Kidney tubule cell (primary cell): ENCODE results near the gene BMAL1.

Source experiments
- DNase-seq: peaks from one replicate; pipeline ENCODE4 v3.0.0-alpha.2; 2018; ENCODE audit warnings: low spot score

The BMAL1 gene

DNA sequence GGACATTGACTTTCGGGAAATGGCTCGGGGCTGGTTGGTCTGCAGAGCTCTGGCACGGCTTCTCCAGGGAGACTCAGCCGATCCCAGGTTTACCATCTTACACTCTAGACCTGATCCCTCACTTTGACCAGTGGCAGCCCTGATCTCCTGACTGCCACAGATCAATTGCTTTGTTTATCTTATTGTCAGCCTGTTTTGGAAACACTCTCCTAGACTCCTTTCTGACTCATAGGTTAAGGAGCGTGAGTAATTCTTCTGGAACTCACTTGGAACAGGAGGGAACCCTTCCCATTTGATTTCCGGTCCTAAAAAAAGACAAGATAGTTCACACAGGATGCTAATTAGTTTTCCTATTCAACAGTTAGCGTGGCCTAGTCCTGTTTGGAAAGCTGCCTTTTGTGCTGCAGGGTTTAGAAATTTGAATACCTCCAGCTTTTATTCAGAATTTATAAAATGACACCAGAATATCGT, 16.0 kb upstream of the BMAL1 start:
- DNase-seq, result peak; percentile 95

DNA sequence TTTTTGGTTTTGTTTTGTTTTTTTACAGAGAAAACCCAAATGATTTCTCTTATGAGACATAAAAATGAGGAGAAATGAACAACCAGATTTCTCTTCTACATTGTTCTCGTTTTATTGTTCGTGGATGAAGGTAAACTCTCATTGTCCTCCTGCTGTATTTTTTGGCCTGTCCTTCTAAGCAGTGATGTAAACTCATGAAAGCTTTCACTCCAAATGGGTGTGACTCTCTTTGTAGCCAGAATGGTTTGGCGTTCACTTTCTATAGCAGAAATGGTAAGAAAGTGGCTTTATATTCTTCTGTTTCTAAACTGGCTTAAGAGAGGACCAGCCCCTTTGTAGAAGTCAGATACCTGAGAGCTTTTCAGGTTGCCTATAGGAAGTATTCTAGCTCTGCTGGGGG, 15.5 kb upstream of the BMAL1 start:
- DNase-seq, result no peak

DNA sequence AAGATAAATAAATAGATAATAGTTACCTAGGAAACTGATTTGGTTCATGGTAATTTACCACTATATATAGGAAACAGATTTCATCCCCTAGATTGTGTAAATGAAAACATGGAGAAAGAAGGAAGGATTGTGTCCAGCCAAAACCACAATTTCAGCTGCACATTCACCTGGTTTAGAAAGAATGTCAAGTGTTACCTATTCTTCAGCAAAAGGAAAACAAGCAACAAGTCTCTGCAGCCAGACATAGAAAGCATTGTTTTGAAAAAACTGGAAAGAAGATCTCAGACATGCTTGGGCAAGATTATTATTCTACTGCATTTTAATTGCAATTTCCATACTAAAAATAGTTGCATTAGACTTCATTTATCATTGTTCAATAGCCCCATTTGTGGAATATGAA, 8.8 kb upstream of the BMAL1 start:
- no peak for DNase-seq

DNA sequence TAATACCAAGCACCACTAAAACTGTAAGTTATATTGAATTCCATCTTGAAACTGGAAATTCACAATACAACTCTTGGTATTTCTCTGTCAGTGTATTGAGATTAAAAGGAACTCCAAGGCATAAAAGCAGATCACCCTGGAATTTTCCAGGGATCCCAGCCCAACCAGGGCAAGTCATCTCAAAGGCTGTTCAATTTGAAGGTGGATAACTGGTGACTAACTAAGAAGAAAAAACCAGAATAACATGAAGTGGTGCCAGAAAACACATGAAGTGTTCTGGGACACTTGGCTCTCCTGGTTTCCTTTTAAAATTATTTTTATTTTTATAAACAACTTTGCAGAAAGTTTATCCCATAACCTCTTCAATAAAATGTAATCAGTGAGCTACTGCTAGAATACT, 7.8 kb upstream of the BMAL1 start:
- peak; percentile 20 for DNase-seq

DNA sequence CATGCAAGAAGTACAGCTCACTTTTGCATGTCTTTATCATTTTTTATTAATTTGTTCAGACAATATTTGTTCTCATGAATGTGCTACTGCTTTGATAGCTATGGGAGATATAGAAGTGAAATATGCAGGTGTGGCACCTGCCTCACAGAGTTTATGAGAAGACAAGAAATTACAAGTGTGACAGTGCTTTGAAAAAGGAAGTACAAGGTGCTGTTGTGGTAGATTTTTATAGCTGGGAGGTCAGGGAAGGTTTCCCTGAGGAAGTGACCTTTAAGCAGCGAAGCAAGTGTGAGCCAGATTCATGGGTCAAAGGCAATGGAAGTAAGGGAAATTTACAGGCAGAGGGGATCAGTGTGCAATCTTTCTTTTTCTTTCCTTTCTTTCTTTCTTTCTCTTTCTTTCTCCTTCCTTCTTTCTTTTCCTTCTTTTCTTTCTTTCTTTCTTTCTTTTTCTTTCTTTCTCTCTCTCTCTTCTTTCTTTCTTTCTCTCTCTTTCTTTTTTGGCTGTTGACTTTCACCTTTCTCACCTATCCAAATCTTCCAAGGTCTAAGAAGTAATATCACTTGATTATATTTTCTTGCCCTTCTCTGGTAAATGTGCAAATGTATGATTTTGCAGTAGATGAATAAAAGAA, 6.4 kb upstream of the BMAL1 start:
- no peak for DNase-seq

DNA sequence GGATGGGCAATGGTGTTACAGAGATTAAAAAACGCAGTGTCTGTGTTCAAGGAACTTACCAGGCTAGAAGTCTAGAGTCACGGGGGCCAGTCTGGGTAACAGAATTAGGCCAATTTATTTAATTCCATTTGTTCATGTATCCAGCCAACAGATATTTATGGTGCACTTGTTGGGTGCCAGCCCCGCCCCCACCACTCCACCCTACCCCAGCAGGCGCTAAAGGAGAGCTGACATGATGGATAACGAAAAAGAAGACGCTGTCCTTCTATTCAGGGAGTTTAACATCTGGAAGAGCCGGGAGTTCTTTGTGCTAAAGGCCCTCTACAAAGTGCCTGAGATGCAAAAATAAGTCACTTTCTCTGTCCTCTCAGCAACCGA, 1.1 kb upstream of the BMAL1 start:
- no peak for DNase-seq

DNA sequence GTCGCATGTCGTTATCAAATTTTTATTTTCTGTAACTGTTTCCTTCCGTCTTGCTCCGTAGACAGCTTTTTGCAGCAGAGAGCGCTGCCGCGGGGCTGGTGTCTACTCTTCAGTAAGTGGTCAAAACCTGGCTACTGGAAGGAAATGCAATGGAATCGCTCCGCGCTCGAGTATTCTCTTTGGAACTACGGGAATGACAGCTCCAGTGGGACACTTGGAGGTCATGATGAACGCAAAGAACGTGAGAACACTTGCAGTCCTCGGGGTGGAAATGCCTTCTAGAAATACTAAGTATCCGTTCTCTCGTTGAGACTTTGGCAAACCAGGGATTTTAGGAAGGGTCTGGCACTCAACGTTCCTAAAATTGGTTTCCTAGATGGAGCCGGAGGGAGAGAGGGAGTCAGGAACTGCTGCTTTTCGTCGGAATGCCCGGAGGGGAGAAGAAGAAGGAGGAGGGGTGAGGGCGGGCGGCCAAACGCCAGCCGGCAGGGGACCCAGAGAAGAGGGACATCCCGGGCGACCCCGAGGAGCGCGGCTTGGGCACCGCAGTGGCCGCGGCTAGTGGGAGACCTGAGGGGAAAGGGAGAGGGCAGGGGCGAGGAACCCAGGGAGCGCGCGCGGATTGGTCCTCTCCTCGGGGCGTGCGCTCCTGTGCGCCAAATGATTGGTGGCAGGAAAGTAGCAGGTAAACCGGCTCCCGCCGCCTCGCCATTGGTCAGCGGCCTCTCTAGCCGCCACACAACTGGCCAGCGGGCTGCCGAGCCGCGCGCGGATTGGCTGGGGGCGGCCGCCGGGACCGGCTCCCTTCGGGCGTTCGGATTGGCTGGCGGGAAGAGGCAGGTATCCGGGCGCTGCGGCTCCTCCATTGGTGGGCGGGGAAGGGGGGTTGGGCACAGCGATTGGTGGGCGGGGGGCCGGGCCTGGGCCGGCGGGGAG, 490 bp upstream of the BMAL1 start:
- peak; percentile 99 for DNase-seq

DNA sequence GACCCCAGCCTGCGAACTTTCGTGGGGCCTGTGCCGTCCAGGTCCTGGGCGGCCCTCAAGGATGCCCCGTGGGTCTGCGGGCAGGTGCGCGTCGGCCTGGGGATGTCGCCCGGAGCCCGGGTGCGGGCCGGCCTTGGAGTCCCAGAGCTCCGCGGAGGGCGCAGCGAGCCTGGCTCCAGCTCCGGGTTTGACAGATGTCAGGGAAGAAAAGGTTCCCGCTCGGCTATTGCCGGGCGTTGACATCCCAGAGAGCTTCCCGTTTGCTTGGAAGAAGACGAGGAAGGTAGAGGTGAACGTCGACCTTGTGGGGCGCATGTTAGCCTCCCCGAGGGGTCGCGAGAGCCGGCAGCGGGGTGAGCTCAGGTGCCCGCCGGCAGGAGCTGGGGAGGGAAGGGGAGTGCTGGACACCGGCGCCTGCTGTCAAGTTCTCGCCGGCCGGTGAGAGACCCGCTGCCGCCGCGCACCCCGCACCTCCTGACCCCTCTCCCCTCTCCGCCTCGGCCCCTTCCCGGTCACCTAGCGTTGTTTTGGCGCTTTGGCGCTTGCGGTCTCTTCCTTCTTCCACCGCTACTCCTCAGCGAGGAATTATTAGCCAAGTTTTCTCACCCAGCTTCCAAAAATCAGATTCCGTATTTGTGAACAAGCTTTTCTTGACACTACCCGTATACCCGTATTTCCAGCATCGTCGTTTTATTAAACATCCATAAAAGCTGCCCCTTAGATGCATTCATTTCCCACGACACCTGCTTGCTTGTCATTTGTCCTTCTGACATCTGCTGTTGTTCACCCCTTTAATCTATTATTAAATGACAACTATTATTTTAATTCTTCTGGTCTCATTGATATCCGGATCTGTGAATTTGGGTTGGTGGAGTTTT, 1.3 kb downstream of the BMAL1 start:
- peak; percentile 13 for DNase-seq

DNA sequence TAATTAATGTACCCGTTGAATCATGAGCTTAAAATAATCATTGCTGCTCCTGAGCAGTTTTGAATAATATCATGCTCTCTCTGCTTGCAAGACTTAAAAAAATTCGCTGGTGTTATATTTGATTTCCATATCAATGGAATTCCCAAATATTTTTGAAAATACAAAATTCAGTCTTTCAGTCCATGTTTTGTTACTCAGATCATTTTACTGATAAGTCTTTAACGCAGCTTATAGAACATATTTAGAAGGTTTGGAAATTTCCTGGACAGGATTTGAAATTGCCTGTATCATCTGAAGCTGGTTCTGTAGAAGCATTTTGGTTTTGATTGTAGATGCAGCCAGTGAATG, 1.9 kb downstream of the BMAL1 start:
- no peak for DNase-seq

DNA sequence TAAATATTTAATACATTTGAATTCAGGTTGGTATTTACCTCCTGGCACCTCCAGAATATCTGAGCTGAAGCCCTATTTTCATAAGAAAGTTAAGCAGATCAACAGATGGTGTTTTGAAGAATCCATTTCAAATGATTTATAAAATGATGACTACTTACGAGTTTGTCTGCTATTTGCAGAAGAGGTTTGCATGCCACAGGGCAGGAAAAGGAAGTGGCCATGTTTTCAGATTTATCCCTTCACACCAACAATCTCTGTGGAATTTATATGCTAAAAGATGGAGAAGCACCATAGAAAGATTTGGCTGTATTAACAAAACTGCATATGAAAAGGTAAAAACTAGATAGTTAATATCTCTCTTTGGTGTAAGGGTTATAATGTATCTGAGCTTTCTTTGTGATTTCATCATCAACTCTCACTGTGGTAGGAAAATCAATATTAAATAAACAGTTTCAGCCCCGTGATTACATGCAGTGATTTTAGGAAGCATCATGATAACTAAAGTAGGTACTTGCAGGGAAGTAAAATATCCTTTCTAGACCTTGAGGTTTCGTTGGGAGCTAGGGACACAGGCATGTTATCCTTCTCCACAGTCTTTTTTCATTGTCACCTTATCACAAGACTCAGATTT, 2.6 kb downstream of the BMAL1 start:
- no peak for DNase-seq

DNA sequence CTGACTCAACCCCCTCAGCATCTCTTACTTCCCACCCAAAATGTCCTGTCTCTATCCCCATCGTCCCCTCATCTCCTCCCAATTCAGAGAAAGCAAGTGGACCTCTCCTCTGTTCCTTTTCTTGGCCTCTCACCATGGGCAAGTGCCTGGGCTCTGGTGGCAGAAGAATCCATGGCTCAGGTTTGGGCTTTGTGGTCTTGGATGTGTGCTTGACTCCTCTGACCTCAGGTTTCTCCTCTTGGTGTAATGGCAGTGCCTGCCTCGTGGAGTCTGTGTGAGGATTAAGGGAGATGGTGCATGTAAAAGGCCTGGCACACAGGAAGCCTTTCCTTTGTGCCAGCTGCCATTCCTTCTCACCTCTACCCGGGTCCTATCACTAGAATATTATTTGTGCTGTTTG, 3.2 kb downstream of the BMAL1 start:
- no peak for DNase-seq

DNA sequence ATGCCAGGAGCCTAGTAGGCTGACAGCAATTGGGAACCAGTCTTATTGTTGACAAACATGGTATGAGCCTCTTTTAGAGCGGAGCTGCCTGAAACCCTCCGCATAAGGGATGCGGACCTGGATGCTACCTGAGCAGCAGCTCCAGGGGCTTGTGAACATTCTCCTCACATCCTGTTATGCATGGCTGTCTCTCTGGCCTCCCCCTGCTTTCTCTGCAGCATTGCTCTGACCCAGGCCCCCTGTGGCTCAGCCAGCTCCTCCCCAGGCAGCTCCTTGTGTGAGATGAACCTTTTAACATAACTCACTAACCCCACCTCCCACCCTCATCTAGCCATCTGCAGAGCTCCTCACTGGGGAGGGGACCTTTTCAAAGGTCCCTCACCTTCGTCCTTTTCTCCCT, 6.0 kb downstream of the BMAL1 start:
- no peak for DNase-seq

DNA sequence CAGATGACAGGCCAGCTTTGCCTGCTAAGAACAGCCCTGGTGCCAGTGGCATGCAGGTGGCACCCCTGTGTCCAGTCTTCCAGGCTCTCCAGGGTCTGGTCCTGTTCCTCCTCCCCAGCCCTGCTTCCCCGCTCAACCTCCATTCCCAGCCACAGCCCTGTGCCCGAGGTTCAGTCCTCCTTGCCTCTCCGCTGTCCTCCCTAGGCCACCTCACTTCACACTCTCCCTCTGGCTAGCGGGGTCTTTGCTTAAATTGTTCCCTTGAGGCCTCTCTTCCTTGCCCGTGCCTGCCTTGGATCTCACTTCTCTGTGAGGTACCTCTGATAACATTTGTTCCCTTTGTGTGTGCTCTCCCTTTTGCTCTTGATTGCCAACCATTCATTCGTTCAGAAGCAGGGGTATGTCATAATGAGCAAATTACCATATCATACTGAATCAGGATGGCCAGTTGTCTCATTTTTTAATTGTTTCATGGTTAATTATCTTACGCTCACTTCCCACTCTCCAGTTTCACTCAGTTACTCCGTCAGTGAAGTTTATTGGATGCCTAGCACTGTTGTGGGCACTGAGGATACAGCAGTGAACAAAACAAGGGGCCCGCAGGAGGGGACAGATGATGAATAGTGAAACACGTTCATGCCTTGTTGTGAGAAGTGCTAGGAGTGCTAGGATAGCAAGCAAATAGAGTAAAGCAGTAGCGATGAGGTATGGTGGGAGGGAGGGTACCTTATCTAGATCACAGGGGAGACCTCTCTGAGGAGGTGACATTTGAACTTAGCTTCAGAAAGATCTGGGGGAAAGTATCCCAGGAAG, 7.4 kb downstream of the BMAL1 start:
- no peak for DNase-seq

DNA sequence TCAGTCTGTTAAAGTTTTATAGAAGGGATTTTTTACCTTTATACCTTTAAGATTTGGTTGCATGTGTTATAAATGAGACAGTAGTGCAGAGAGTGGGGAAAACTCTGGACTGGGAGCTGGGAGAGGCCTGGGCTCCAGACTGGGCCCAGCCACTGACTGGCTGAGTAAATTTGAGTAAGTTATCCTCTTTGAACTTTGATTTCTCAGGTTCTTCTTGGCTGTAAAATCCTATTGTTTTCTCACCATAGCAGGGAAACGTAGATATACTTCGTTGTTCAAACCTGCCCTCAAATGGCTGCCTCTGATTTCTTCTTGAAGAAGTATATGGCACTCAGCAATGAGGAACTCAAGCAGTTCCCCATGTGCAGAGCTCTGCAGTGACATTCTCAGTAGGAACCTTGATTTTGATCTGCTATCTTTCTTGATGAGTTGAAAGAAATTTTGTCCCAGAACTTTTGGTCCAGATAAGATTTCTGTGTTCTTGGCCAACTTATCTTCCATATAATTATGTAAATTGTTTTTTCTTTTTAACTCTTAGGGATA, 8.8 kb downstream of the BMAL1 start:
- DNase-seq, result no peak

DNA sequence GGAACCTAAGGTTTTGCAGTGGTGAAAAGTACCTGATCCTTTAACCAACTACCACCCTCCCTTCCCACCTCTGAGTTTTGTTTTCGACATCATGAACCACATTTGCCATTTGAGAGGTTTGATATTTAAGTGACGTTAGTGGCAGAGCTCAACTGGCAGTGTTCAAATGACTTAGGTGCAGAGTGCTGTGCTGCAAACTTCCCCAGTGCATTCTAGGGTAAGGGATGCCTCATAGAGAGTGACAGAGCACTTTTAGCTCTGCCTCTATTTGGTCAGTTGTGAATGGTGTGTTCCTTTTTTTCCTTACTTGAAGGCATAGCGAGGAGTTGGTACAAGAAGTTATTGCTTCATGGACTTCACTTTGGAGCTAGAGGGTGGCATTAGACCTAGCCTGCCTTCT, 9.4 kb downstream of the BMAL1 start:
- DNase-seq, result no peak

DNA sequence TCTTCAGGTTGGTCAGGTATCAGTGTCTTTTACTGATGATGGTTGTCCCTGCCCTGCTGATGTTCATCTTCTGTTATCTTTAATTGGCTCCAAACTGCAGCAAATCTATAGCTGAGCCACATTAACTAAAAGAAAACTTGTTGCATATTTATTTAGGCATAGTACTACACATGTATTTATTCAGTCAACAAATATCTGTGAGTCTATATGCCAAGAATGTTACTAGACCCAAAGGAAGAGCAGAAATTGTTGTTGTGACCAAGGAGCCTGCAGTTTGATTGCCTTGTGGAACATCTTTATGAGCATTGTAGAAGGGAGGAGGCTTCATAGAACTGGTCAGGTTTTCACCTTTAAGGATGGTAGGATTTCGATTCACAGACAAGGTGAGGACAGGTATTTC, 10.1 kb downstream of the BMAL1 start:
- no peak for DNase-seq

DNA sequence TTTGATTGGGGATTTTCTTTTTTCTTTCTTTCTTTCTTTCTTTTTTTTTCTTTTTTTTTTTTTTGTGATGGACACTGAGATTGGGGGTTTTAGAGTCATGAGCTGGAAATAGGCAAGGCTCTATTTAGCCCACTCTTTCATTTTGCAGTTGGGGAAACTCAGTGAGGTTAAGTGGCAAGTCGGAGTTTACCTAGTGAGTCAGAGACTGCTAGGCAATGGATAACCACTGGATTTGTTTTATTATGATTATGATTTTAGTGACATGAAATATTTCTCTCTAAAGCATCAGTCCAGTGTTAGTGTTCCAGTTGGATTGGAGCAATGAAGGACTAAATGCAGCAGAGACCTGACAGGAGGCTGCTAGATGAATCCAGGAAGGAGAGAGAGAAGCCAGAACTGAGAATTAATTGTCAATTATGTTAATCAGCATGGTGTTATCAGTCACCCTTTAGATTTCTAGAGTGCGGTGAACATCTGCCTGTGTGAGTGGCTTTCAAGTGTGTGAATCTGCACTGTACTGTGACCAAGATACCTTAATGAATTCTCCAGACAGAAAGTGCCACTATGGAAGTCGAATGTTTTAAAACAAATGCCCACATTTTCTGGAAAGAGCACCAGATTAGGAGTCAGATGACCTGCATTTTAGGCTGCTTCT, 10.9 kb downstream of the BMAL1 start:
- peak; percentile 21 for DNase-seq

DNA sequence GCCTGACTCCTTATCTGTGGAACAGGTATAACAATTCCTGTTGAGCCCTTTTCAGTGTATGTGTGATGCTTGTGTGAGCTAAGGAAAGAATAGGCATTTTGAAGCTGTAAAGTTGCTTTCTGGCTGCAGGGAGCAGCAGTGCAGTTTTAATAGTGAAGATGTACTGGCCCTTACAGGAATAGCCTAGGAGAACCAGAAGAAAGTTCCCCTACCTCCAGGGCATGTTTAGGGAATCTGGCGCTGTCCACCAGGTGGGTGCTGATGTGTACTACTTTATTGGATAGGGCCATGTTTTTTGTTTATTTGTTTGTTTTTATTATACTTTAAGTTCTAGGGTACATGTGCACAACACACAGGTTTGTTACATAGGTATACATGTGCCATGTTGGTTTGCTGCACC, 11.5 kb downstream of the BMAL1 start:
- peak; percentile 27 for DNase-seq

DNA sequence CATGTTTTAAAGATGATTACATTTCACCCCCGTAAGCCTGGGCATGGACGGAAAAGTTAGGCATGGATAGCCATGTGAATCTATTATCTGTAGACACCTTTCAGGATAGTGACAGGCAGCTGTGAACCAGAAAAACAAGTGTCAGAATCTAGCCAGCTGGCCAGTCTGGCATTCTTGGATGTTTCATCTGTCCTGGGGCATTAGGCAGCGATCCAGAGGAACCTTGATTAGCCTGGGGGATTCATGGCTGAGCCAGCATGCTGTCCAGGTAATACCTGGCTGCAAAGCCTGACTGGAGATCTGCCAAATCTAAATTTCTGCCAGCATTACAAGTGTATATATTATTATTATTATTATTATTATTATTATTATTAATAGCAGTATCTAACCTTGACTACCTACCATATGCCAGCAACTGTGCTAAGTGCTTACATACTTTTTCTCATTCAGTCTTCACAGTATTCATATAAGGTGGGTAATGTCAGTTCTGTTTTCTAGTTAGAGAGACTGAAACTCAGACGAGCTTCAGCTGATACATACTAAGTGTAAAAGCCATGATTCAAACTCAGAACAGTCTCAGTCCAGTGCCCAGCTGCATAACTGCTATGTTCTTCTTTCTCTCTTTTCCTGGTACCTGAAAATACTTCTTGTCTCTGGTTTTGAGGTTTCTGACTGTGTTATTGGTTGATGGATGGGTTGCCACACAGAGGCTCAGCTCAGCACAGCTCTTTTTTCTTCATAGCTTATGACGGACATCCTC, 12.8 kb downstream of the BMAL1 start:
- no peak for DNase-seq

DNA sequence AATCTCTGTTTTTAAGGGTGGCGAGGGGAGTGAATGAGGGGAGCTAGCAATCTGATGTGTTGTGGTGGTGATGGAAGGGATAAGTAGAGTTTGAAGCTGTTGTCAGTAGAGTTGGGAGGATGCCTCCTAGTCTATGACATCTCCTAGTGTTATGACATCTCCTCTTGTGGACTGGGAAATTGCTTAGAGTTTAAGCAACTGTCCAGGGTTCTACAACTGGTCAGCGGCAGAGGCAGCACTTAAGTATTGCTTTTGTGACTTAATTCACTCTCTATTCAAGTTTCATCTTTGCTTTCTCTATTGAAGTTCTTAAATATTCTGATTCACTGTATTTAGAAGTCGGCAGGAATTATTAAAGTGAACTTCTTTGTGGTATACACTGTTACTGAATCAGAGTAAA, 13.8 kb downstream of the BMAL1 start:
- DNase-seq, result no peak
